Measurements from ENCODE around the gene PTAR1.

DNA sequence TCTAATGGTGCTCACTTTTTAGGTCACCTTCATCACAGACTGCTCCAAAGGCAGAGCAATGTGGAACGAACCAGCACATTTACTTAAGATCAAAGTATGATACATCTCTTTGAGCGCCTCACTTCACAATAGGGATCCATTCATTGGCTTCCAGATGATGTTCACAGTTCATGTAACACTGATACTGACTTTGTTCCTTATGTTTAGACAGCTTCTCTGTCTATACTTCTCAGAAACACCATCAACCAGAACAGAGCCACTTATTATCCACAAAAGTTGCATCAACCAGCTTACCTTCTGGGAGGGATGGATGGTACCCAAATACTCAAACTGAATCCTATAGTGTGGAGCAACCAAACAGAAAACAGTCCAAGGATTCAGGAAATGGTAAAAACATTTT is 4.6 kb downstream of the PTAR1 start:
- TF ChIP-seq, protein P1, sequence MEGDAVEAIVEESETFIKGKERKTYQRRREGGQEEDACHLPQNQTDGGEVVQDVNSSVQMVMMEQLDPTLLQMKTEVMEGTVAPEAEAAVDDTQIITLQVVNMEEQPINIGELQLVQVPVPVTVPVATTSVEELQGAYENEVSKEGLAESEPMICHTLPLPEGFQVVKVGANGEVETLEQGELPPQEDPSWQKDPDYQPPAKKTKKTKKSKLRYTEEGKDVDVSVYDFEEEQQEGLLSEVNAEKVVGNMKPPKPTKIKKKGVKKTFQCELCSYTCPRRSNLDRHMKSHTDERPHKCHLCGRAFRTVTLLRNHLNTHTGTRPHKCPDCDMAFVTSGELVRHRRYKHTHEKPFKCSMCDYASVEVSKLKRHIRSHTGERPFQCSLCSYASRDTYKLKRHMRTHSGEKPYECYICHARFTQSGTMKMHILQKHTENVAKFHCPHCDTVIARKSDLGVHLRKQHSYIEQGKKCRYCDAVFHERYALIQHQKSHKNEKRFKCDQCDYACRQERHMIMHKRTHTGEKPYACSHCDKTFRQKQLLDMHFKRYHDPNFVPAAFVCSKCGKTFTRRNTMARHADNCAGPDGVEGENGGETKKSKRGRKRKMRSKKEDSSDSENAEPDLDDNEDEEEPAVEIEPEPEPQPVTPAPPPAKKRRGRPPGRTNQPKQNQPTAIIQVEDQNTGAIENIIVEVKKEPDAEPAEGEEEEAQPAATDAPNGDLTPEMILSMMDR (IDR thresholded peaks at IDR 0.05; ENCODE audit: borderline replicate concordance, extremely low read depth, low read length, poor library complexity, severe bottlenecking) = no peak
- no peak for TF ChIP-seq EZH2 (IDR thresholded peaks at IDR 0.05; ENCODE audit: borderline replicate concordance, low read depth, low read length, severe bottlenecking)

Measured in DND-41 (cell line).